Testis (tissue), 3 donors: ENCODE measurements around the gene ADM2. TPM values are rescaled to one million over a fixed set of nuclear protein-coding genes. Genes with fewer than 3 reads are reported as not detected.
"Not testable (repeated sequence)": the region's sequence is repeated elsewhere in the genome, so short reads cannot be mapped to it uniquely, and the experiment has no call there.

Source experiments
- DNase-seq: peaks from one replicate; pipeline ENCODE4 v3.0.0-alpha.2; 2019
- H3K27ac ChIP-seq, 2 donors: fragments of 200-600 bp; sonication (generic); one replicate each; pipeline ENCODE4 v1.5.1; 2019
- H3K27me3 ChIP-seq: fragments of 200-600 bp; sonication (generic); one replicate; pipeline ENCODE4 v1.5.1; 2019
- H3K36me3 ChIP-seq: fragments of 200-600 bp; sonication (generic); one replicate; pipeline ENCODE4 v1.5.1; 2017; ENCODE audit warnings: low read depth; ENCODE audit errors: missing control alignments
- H3K4me1 ChIP-seq: fragments of 200-600 bp; sonication (generic); one replicate; pipeline ENCODE4 v1.5.1; 2019
- H3K4me3 ChIP-seq, 2 donors: fragments of 200-600 bp; sonication (generic); one replicate each; pipeline ENCODE4 v1.5.1; 2017 to 2019
- H3K9me3 ChIP-seq: fragments of 200-600 bp; sonication (generic); one replicate; pipeline ENCODE4 v1.5.1; 2017
- CTCF ChIP-seq, 3 experiments: fragments of 450-650 bp in 2 of 3; fragments of 200-600 bp in 1 of 3; sonication (generic) in 1 of 3; IDR thresholded peaks; one replicate each; pipeline ENCODE4 v1.5.1; 2016 to 2019; ENCODE audit warnings: antibody characterized with exemption in 3 of 3, mild to moderate bottlenecking in 2 of 3, moderate library complexity in 1 of 3
- POLR2A ChIP-seq: fragments of 450-650 bp; IDR thresholded peaks from one replicate; pipeline ENCODE4 v1.6.1; 2017; ENCODE audit warnings: antibody characterized with exemption, mild to moderate bottlenecking, moderate library complexity
- WGBS, 2 donors: methylation state at CpG; one replicate each; pipeline ENCODE4 v1.1.5; 2018; 5-methylcytosine and 5-hydroxymethylcytosine counted together
- intact Hi-C: fragments of 100-400 bp; cut with DNase I; formaldehyde crosslinking; loops from one replicate; pipeline ENCODE4 v1.15.1; 2023; ENCODE audit warnings: low total_unique reads
- polyA plus RNA-seq: library from polyadenylated mRNA; stranded (reverse); fragments of 350-450 nt; fragmentation: Illumina TruSeq; extraction: RNeasy Lipid Tissue Mini Kit (QIAGEN cat#74804); gene quantifications from one replicate; pipeline ENCODE4 v1.2.3, GENCODE V29; 2014; ENCODE audit warnings: low read depth, low replicate concordance; ENCODE audit not compliant: insufficient read depth
- total RNA-seq, 2 donors: library from RNA; depleted of rRNA; stranded (reverse); fragments of >200 nt; gene quantifications; one replicate each; pipeline ENCODE4 v1.2.3, GENCODE V29; 2016

ADM2 gene
- total and polyA plus RNA-seq, 3 donors from 2014 or later: 0.99 to 1.9 (median 1.0) TPM

- Histone ChIP-seq H3K27me3 (no peaks in the 10 kb centered on the region), H3K4me3 (no peak overlapping the region), H3K27ac (no peak overlapping the region), H3K9me3 (no peaks in the 10 kb centered on the region), H3K4me1 (no peaks in the 10 kb centered on the region), H3K36me3 (no peaks in the 10 kb centered on the region)
- intact Hi-C loops: no loop called here
- 95% methylated on average over 7 to 8 of the region's 8 CpGs for WGBS, 2 donors
- no peak for DNase-seq
- TF ChIP-seq CTCF (IDR thresholded peaks at IDR 0.05): no peak
- no peak for TF ChIP-seq POLR2A
Observed at GRCh38 chr22:50516068-50516467, 34.7 kb downstream of the ADM2 start.

- Histone ChIP-seq H3K4me3 (no peak overlapping the region), H3K4me1 (no peaks in the 10 kb centered on the region), H3K27me3 (no peaks in the 10 kb centered on the region), H3K36me3 (no peaks in the 10 kb centered on the region), H3K9me3 (no peaks in the 10 kb centered on the region), H3K27ac (no peak overlapping the region)
- 82 to 83% methylated on average over 15 to 16 of the region's 16 CpGs for WGBS, 2 donors
- intact Hi-C loops: no loop called here
- DNase-seq: no peak
- no peak for TF ChIP-seq POLR2A
- no peak for TF ChIP-seq CTCF (IDR thresholded peaks at IDR 0.05)
Observed at GRCh38 chr22:50516891-50517290, 35.5 kb downstream of the ADM2 start.

GRCh38 chr22:50517495-50518260, 36.3 kb downstream of the ADM2 start:
- H3K9me3 ChIP-seq: no peaks in the 10 kb centered on the region
- TF ChIP-seq CTCF (IDR thresholded peaks at IDR 0.05) (no peak), POLR2A (no peak)
- no peaks in the 10 kb centered on the region for H3K4me1 ChIP-seq
- H3K36me3 ChIP-seq: no peaks in the 10 kb centered on the region
- no peaks in the 10 kb centered on the region for H3K27me3 ChIP-seq
- no peak overlapping the region for H3K27ac ChIP-seq
- intact Hi-C loops: no loop called here
- H3K4me3 ChIP-seq: no peak overlapping the region
- DNase-seq: no peak
- WGBS, 2 donors: 83 to 91% methylated on average over 15 to 20 of the region's 20 CpGs

- H3K36me3 ChIP-seq: no peaks in the 10 kb centered on the region
- H3K27me3 ChIP-seq: no peaks in the 10 kb centered on the region
- DNase-seq: no peak
- intact Hi-C loops: no loop called here
- no peaks in the 10 kb centered on the region for H3K9me3 ChIP-seq
- no peaks in the 10 kb centered on the region for H3K4me1 ChIP-seq
- TF ChIP-seq POLR2A (no peak), CTCF (IDR thresholded peaks at IDR 0.05) (no peak)
- H3K4me3 ChIP-seq: no peak overlapping the region
- WGBS, 2 donors: 90 to 96% methylated on average over 2 to 7 of the region's 7 CpGs
- H3K27ac ChIP-seq: no peak overlapping the region
Observed at GRCh38 chr22:50518606-50519005, 37.3 kb downstream of the ADM2 start.

GRCh38 chr22:50519151-50519550, 37.8 kb downstream of the ADM2 start:
- no peak for DNase-seq
- Histone ChIP-seq H3K27ac (no peak overlapping the region), H3K9me3 (no peaks in the 10 kb centered on the region), H3K27me3 (no peaks in the 10 kb centered on the region), H3K4me3 (no peak overlapping the region), H3K36me3 (no peaks in the 10 kb centered on the region), H3K4me1 (peaks cover 2% of the 10 kb centered on the region)
- whole genome bisulfite sequencing, 2 donors: 91 to 95% methylated on average over 4 to 8 of the region's 8 CpGs
- TF ChIP-seq POLR2A: no peak
- TF ChIP-seq CTCF (IDR thresholded peaks at IDR 0.05): no peak
- intact Hi-C loops: no loop called here

- H3K27me3 ChIP-seq, H3K27ac ChIP-seq, H3K4me1 ChIP-seq, H3K4me3 ChIP-seq, DNase-seq, H3K36me3 ChIP-seq, intact Hi-C loops, H3K9me3 ChIP-seq: not testable (repeated sequence)
- WGBS, 2 donors: 96% methylated on average over 7 to 8 of the region's 8 CpGs
Observed at GRCh38 chr22:50520184-50520583, 38.8 kb downstream of the ADM2 start.
